ENCODE results near the gene MAPK14. TPM values are rescaled to one million over a fixed set of nuclear protein-coding genes. Genes with fewer than 3 reads are reported as not detected.
A peak's percentile ranks its signal among the peaks of the same experiment; 100 is the strongest.

The MAPK14 gene
- total RNA-seq, 1 experiment from 2014 or later, result 50.8 TPM

DNA sequence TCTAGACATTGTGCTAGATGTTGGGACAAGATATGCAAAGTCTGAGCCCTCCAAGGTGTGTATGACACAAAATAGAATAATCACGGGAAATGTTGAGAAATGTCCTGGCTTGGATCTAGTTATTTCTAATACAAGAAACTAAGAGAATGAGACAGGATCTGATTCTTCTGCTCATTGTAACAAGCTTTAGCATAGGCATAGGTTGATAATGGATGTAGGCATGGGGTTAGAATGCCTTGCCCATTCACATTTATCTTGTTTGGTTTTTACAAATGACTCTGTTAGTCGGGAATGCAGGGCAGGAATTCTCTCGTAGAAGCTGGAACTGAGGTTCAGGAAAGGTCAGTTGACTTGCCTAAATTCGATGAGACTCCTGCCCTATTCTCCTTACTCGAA lies 1.7 kb upstream of the MAPK14 start:
- no peak overlapping the region for H3K4me3 ChIP-seq (ENCODE audit: low read depth, low read length, poor library complexity, severe bottlenecking)
- intact Hi-C loops (cut with micrococcal nuclease; ENCODE audit: unreplicated experiment), result no loop called here
- H3K4me1 ChIP-seq (ENCODE audit: insufficient read depth, low read length, poor library complexity, severe bottlenecking), result peaks cover 4% of the 10 kb centered on the region
- H3K27me3 ChIP-seq (replicated peaks; ENCODE audit: insufficient read depth, low read depth, low read length, poor library complexity), result no peaks in the 10 kb centered on the region
- ChIA-PET CTCF (no interaction called here), POLR2A (ENCODE audit: low non-redundant PET) (no interaction called here)
- H3K36me3 ChIP-seq (ENCODE audit: insufficient read depth, low read length, poor library complexity, severe bottlenecking), result no peaks in the 10 kb centered on the region
- no TSS peak for BruUV-seq (replicated peaks)
- TF ChIP-seq, protein P1, sequence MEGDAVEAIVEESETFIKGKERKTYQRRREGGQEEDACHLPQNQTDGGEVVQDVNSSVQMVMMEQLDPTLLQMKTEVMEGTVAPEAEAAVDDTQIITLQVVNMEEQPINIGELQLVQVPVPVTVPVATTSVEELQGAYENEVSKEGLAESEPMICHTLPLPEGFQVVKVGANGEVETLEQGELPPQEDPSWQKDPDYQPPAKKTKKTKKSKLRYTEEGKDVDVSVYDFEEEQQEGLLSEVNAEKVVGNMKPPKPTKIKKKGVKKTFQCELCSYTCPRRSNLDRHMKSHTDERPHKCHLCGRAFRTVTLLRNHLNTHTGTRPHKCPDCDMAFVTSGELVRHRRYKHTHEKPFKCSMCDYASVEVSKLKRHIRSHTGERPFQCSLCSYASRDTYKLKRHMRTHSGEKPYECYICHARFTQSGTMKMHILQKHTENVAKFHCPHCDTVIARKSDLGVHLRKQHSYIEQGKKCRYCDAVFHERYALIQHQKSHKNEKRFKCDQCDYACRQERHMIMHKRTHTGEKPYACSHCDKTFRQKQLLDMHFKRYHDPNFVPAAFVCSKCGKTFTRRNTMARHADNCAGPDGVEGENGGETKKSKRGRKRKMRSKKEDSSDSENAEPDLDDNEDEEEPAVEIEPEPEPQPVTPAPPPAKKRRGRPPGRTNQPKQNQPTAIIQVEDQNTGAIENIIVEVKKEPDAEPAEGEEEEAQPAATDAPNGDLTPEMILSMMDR (conservative IDR thresholded peaks at IDR 0.05; ENCODE audit: low read depth, low read length), result no peak
- H3K9me3 ChIP-seq (ENCODE audit: low read depth, low read length, poor library complexity, severe bottlenecking), result no peaks in the 10 kb centered on the region
- no peak overlapping the region for H3K27ac ChIP-seq (ENCODE audit: low read depth, low read length, poor library complexity, severe bottlenecking)
- no peak for DNase-seq (ENCODE audit: low spot score)

DNA sequence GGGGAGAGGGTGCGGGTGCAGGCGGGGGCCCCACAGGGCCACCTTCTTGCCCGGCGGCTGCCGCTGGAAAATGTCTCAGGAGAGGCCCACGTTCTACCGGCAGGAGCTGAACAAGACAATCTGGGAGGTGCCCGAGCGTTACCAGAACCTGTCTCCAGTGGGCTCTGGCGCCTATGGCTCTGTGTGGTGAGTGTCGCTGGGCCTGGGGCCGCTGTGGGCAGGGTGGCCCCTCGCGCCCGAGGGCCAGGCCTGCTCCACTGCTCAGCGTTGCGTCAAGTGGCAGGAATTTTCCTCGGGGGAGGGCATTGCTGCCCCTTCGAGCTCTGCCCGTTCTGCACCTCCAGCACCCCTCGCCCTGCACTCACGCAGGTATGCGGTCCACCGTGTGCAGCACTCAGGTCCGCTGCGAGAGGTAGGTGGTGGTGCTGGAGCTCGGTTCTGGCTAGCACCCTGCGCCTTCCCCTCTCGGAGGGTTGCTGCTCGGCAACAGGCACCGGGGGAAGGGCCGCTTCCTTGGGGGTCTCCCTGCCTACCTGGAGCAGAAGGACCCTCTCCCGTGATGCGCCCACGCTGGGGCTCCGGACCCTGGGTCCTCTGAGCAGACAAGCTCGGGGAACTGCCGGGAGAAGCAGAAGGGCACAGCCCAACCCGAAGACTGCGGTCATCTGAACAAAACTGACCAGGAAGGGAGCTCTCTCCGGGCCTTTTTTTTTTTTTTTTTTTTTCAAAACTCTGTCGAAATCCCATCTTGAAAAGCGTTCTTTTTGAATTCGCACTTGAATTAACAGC lies 674 bp downstream of the MAPK14 start:
- BruUV-seq (replicated peaks), result no TSS peak
- ChIA-PET POLR2A (ENCODE audit: low non-redundant PET) (no interaction called here), CTCF (interaction anchor here (0.5 to 2.1 kb wide), 4 partner anchors 64 to 313 kb away, joined by 3 to 6 read pairs (median 3); no protein-coding TSS in a partner anchor)
- H3K4me3 ChIP-seq (ENCODE audit: low read depth, low read length, poor library complexity, severe bottlenecking), result peak overlapping the region; percentile 97
- H3K4me1 ChIP-seq (ENCODE audit: insufficient read depth, low read length, poor library complexity, severe bottlenecking), result peaks cover 14% of the 10 kb centered on the region
- no peaks in the 10 kb centered on the region for H3K36me3 ChIP-seq (ENCODE audit: insufficient read depth, low read length, poor library complexity, severe bottlenecking)
- TF ChIP-seq, protein P1 (conservative IDR thresholded peaks at IDR 0.05; ENCODE audit: low read depth, low read length), result no peak
- no peak for TF ChIP-seq EZH2 (IDR thresholded peaks at IDR 0.05; ENCODE audit: borderline replicate concordance, low read depth, low read length, poor library complexity, severe bottlenecking)
- peak overlapping the region; percentile 92 for H3K27ac ChIP-seq (ENCODE audit: low read depth, low read length, poor library complexity, severe bottlenecking)
- H3K9me3 ChIP-seq (ENCODE audit: low read depth, low read length, poor library complexity, severe bottlenecking), result no peaks in the 10 kb centered on the region
- H3K27me3 ChIP-seq (replicated peaks; ENCODE audit: insufficient read depth, low read depth, low read length, poor library complexity), result no peaks in the 10 kb centered on the region
- peak; percentile 37 for DNase-seq (ENCODE audit: low spot score)
- intact Hi-C loops (cut with micrococcal nuclease; ENCODE audit: unreplicated experiment), result loop anchor here (2.0 kb wide), 1 partner anchor 169 kb away; the partner anchor contains the start of gene BRPF3

DNA sequence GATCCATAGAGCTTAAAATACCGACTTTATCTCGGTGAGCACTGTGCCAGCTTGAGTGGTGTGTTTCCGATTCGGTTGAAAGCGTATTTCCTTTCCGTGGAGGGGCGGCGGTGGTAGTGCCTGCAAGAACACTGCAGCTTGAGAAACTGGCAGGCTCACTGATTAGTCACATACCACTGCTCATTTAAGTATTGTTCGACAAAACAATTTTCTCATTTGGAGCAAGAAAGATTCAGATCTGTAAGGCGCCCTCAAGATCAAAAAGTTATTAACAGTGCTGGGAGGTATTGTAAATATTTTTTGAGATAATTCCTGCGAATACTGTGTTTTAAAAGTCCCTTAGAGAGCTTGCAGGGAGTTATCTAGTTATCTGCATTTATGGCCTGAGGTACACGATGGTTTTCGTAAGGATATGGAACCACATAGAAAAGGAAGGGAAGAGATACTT lies 1.3 kb downstream of the MAPK14 start:
- H3K4me1 ChIP-seq (ENCODE audit: insufficient read depth, low read length, poor library complexity, severe bottlenecking), result peaks cover 18% of the 10 kb centered on the region

More for the DNA sequence above, 1.3 kb downstream of the MAPK14 start:
- TSS peak; percentile 61 for BruUV-seq (replicated peaks)
- TF ChIP-seq, protein P1 (conservative IDR thresholded peaks at IDR 0.05; ENCODE audit: low read depth, low read length), result no peak
- no peak for TF ChIP-seq EZH2 (IDR thresholded peaks at IDR 0.05; ENCODE audit: borderline replicate concordance, low read depth, low read length, poor library complexity, severe bottlenecking)
- H3K27ac ChIP-seq (ENCODE audit: low read depth, low read length, poor library complexity, severe bottlenecking), result peak overlapping the region; percentile 92
- peak overlapping the region; percentile 97 for H3K4me3 ChIP-seq (ENCODE audit: low read depth, low read length, poor library complexity, severe bottlenecking)
- no peaks in the 10 kb centered on the region for H3K36me3 ChIP-seq (ENCODE audit: insufficient read depth, low read length, poor library complexity, severe bottlenecking)
- CTCF ChIA-PET, result interaction anchor here (1.4 to 2.1 kb wide), 3 partner anchors 66 to 312 kb away, joined by 3 to 6 read pairs (median 4); no protein-coding TSS in a partner anchor
- no peaks in the 10 kb centered on the region for H3K27me3 ChIP-seq (replicated peaks; ENCODE audit: insufficient read depth, low read depth, low read length, poor library complexity)
- POLR2A ChIA-PET (ENCODE audit: low non-redundant PET), result no interaction called here
- peak; percentile 86 for DNase-seq (ENCODE audit: low spot score)
- no peaks in the 10 kb centered on the region for H3K9me3 ChIP-seq (ENCODE audit: low read depth, low read length, poor library complexity, severe bottlenecking)
- intact Hi-C loops (cut with micrococcal nuclease; ENCODE audit: unreplicated experiment), result loop anchor here (2.0 kb wide), 1 partner anchor 168 kb away; the partner anchor contains the start of gene BRPF3

All from A673 (cell line).